ENCODE measurements around the gene FOXN4. TPM values are rescaled to one million over a fixed set of nuclear protein-coding genes. Genes with fewer than 3 reads are reported as not detected.
A peak's percentile ranks its signal among the peaks of the same experiment; 100 is the strongest.

Gene FOXN4
- polyA plus RNA-seq, 4 donors, result 0.03 TPM; not detected in 3

DNA sequence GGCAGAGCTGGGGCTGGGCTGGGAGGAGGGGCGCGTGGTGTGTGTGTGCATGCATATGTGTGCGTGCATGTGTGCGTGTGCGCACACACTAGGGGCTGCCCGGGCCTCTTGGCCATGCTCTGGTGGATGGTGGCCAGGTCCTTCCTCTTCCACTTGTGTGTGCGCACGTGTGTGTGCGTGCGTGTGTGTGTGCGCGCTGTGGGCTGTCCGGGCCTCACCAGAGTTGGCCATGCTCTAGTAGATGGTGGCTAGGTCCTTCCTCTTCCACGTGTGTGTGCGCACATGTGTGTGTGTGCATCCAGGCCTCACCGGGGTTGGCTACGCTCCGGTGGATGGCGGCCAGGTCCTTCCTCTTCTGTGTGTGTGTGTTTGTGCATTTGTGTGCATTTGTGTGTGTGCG lies 24.7 kb downstream of the FOXN4 start:
- no peak for FAIRE-seq
- Histone ChIP-seq H3K4me3 (ENCODE audit: low read depth in 1 of 3, low read length in 3 of 3) (no peak overlapping the region), H3K4me1 (ENCODE audit: control insufficient read depth in 3 of 3, insufficient read depth in 2 of 3, low read depth in 1 of 3, low read length in 2 of 3) (no peaks in the 10 kb centered on the region), H3K36me3 (ENCODE audit: control insufficient read depth in 3 of 3, insufficient read depth in 2 of 3, low read depth in 1 of 3, low read length in 3 of 3) (no peaks in the 10 kb centered on the region), H3K9me3 (ENCODE audit: control insufficient read depth in 2 of 2, insufficient read depth in 1 of 2, low read depth in 1 of 2, low read length in 1 of 2) (no peaks in the 10 kb centered on the region), H3K27ac (ENCODE audit: low read depth in 1 of 3, low read length in 2 of 3) (no peak overlapping the region), H3K27me3 (ENCODE audit: control insufficient read depth in 3 of 3, insufficient read depth in 3 of 3, low read length in 3 of 3) (no peaks in the 10 kb centered on the region)
- DNase-seq, result no peak
- WGBS, 3 donors, result 91 to 94% (median 92%) methylated on average over 14 to 20 of the region's 20 CpGs

GRCh38 chr12:109281452-109281851 lies 27.6 kb downstream of the FOXN4 start:
- Histone ChIP-seq H3K27me3 (ENCODE audit: control insufficient read depth in 3 of 3, insufficient read depth in 3 of 3, low read length in 3 of 3) (no peaks in the 10 kb centered on the region), H3K27ac (ENCODE audit: low read depth in 1 of 3, low read length in 2 of 3) (no peak overlapping the region), H3K4me3 (ENCODE audit: low read depth in 1 of 3, low read length in 3 of 3) (no peak overlapping the region), H3K9me3 (ENCODE audit: control insufficient read depth in 2 of 2, insufficient read depth in 1 of 2, low read depth in 1 of 2, low read length in 1 of 2) (no peaks in the 10 kb centered on the region), H3K36me3 (ENCODE audit: control insufficient read depth in 3 of 3, insufficient read depth in 2 of 3, low read depth in 1 of 3, low read length in 3 of 3) (no peaks in the 10 kb centered on the region), H3K4me1 (ENCODE audit: control insufficient read depth in 3 of 3, insufficient read depth in 2 of 3, low read depth in 1 of 3, low read length in 2 of 3) (no peaks in the 10 kb centered on the region)
- 80 to 90% (median 83%) methylated on average over 13 to 17 of the region's 17 CpGs for WGBS, 3 donors
- DNase-seq (no peak), FAIRE-seq (no peak)

DNA sequence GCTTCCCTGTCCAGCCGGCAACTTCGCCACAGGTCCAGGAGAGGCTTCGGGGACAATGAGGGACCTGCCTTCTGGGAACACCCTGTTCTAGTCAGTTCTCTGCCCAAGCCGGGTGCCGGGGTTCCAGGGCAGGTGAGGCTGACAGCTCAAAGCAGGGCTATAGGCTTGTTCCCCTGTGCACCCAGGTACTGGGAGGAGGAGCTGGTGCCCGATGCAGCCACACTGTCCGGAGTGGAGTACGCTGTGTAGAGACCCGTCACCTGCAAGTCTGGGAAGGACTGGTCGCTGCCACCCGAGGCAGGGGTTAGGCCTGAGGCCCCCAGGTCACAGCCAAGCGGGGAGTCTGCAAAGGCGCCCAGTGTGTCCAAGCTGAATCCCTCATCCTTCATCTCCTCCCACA lies 29.6 kb downstream of the FOXN4 start:
- WGBS, 3 donors, result 93 to 96% (median 93%) methylated on average over 12 to 13 of the region's 13 CpGs
- no peaks in the 10 kb centered on the region for H3K27me3 ChIP-seq (ENCODE audit: control insufficient read depth in 3 of 3, insufficient read depth in 3 of 3, low read length in 3 of 3)
- DNase-seq (no peak), FAIRE-seq (no peak)
- H3K27ac ChIP-seq (ENCODE audit: low read depth in 1 of 3, low read length in 2 of 3), result no peak overlapping the region
- no peaks in the 10 kb centered on the region for H3K4me1 ChIP-seq (ENCODE audit: control insufficient read depth in 3 of 3, insufficient read depth in 2 of 3, low read depth in 1 of 3, low read length in 2 of 3)
- H3K36me3 ChIP-seq (ENCODE audit: control insufficient read depth in 3 of 3, insufficient read depth in 2 of 3, low read depth in 1 of 3, low read length in 3 of 3), result no peaks in the 10 kb centered on the region
- H3K9me3 ChIP-seq (ENCODE audit: control insufficient read depth in 2 of 2, insufficient read depth in 1 of 2, low read depth in 1 of 2, low read length in 1 of 2), result no peaks in the 10 kb centered on the region
- no peak overlapping the region for H3K4me3 ChIP-seq (ENCODE audit: low read depth in 1 of 3, low read length in 3 of 3)

DNA sequence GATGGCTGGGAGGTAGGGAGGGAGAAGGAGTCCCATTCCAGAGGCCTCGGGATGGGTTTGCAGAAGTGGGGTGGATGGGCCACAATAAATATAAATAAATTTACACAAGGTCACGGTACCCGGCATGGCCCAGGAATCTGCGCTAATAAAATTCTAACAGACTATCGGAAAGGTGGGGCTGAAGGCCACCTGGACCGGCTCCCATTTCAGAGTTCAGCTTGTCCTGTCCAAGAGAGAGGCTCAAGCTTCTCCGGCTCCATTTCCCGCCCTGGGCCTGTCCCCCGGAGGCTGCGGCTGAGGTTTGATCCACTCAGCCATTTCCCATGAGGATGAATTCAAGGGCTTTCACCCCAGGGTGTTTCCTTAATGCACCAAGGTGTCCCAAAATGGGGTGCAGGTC lies 30.2 kb downstream of the FOXN4 start:
- WGBS, 3 donors, result 47 to 74% (median 61%) methylated on average over 10 of the region's 10 CpGs

GRCh38 chr12:109277899-109278762 lies 31.0 kb downstream of the FOXN4 start:
- Histone ChIP-seq H3K9me3 (ENCODE audit: control insufficient read depth in 2 of 2, insufficient read depth in 1 of 2, low read depth in 1 of 2, low read length in 1 of 2) (no peaks in the 10 kb centered on the region), H3K27ac (ENCODE audit: low read depth in 1 of 3, low read length in 2 of 3) (no peak overlapping the region), H3K4me1 (ENCODE audit: control insufficient read depth in 3 of 3, insufficient read depth in 2 of 3, low read depth in 1 of 3, low read length in 2 of 3) (no peaks in the 10 kb centered on the region), H3K27me3 (ENCODE audit: control insufficient read depth in 3 of 3, insufficient read depth in 3 of 3, low read length in 3 of 3) (peaks cover 0 to 3% (median 0%) of the 10 kb centered on the region in 3 donors), H3K36me3 (ENCODE audit: control insufficient read depth in 3 of 3, insufficient read depth in 2 of 3, low read depth in 1 of 3, low read length in 3 of 3) (no peaks in the 10 kb centered on the region), H3K4me3 (ENCODE audit: low read depth in 1 of 3, low read length in 3 of 3) (no peak overlapping the region)
- DNase-seq (peak in 1 of 2 donors; percentile 24), FAIRE-seq (no peak)
- WGBS, 3 donors, result 41 to 45% (median 41%) methylated on average over 15 of the region's 15 CpGs

More for the DNA sequence above, 30.2 kb downstream of the FOXN4 start:
- DNase-seq (no peak), FAIRE-seq (no peak)
- Histone ChIP-seq H3K4me3 (ENCODE audit: low read depth in 1 of 3, low read length in 3 of 3) (no peak overlapping the region), H3K27ac (ENCODE audit: low read depth in 1 of 3, low read length in 2 of 3) (no peak overlapping the region), H3K27me3 (ENCODE audit: control insufficient read depth in 3 of 3, insufficient read depth in 3 of 3, low read length in 3 of 3) (no peaks in the 10 kb centered on the region), H3K4me1 (ENCODE audit: control insufficient read depth in 3 of 3, insufficient read depth in 2 of 3, low read depth in 1 of 3, low read length in 2 of 3) (no peaks in the 10 kb centered on the region), H3K36me3 (ENCODE audit: control insufficient read depth in 3 of 3, insufficient read depth in 2 of 3, low read depth in 1 of 3, low read length in 3 of 3) (no peaks in the 10 kb centered on the region), H3K9me3 (ENCODE audit: control insufficient read depth in 2 of 2, insufficient read depth in 1 of 2, low read depth in 1 of 2, low read length in 1 of 2) (no peaks in the 10 kb centered on the region)

DNA sequence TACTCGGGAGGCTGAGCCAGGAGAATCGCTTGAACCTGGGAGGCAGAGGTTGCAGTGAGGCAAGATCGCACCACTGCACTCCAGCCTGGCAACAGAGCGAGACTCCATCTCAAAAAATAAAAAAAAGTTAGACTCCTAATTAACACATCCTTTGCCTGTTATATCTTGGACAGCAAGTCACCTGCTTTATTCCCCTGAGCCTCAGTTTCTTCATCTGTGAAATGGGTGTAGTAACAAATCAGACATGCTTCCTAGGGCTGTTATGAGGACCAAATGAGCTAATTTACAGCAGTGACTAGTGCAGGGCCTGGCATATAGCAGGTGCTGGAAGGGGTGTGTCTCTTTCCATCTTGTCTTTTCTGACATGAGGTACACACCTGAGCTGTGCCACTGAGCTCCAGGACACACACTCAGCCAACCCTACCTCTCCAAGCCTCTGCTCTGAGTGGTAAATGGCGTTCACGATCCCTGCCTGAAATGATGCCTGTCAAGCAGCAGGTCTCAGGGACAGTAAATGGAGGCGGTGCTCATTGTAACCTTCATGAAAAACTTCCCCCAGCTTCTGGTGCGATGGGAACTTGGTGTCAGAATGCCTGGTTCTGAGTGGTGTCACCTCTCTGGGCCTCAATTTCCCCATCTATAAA lies 31.7 kb downstream of the FOXN4 start:
- 86 to 92% (median 90%) methylated on average over 8 of the region's 8 CpGs for WGBS, 3 donors
- H3K27me3 ChIP-seq (ENCODE audit: control insufficient read depth in 3 of 3, insufficient read depth in 3 of 3, low read length in 3 of 3), result peaks cover 0 to 5% (median 0%) of the 10 kb centered on the region in 3 donors
- H3K4me1 ChIP-seq (ENCODE audit: control insufficient read depth in 3 of 3, insufficient read depth in 2 of 3, low read depth in 1 of 3, low read length in 2 of 3), result no peaks in the 10 kb centered on the region
- H3K9me3 ChIP-seq (ENCODE audit: control insufficient read depth in 2 of 2, insufficient read depth in 1 of 2, low read depth in 1 of 2, low read length in 1 of 2), result no peaks in the 10 kb centered on the region
- DNase-seq (no peak), FAIRE-seq (no peak)
- H3K27ac ChIP-seq (ENCODE audit: low read depth in 1 of 3, low read length in 2 of 3), result no peak overlapping the region
- H3K36me3 ChIP-seq (ENCODE audit: control insufficient read depth in 3 of 3, insufficient read depth in 2 of 3, low read depth in 1 of 3, low read length in 3 of 3), result no peaks in the 10 kb centered on the region
- H3K4me3 ChIP-seq (ENCODE audit: low read depth in 1 of 3, low read length in 3 of 3), result no peak overlapping the region

GRCh38 chr12:109276160-109276559 lies 32.9 kb downstream of the FOXN4 start:
- DNase-seq, result no peak
- no peak overlapping the region for H3K27ac ChIP-seq (ENCODE audit: low read depth in 1 of 3, low read length in 2 of 3)
- WGBS, 3 donors, result 88 to 93% (median 92%) methylated on average over 5 of the region's 5 CpGs
- no peaks in the 10 kb centered on the region for H3K4me1 ChIP-seq (ENCODE audit: control insufficient read depth in 3 of 3, insufficient read depth in 2 of 3, low read depth in 1 of 3, low read length in 2 of 3)
- no peaks in the 10 kb centered on the region for H3K9me3 ChIP-seq (ENCODE audit: control insufficient read depth in 2 of 2, insufficient read depth in 1 of 2, low read depth in 1 of 2, low read length in 1 of 2)
- H3K4me3 ChIP-seq (ENCODE audit: low read depth in 1 of 3, low read length in 3 of 3), result no peak overlapping the region
- H3K27me3 ChIP-seq (ENCODE audit: control insufficient read depth in 3 of 3, insufficient read depth in 3 of 3, low read length in 3 of 3), result peaks cover 0 to 5% (median 0%) of the 10 kb centered on the region in 3 donors
- no peak for FAIRE-seq
- H3K36me3 ChIP-seq (ENCODE audit: control insufficient read depth in 3 of 3, insufficient read depth in 2 of 3, low read depth in 1 of 3, low read length in 3 of 3), result no peaks in the 10 kb centered on the region

GRCh38 chr12:109275173-109275572 lies 33.9 kb downstream of the FOXN4 start:
- Histone ChIP-seq H3K9me3 (ENCODE audit: control insufficient read depth in 2 of 2, insufficient read depth in 1 of 2, low read depth in 1 of 2, low read length in 1 of 2) (peaks cover 0 to 9% of the 10 kb centered on the region in 2 donors), H3K4me1 (ENCODE audit: control insufficient read depth in 3 of 3, insufficient read depth in 2 of 3, low read depth in 1 of 3, low read length in 2 of 3) (no peaks in the 10 kb centered on the region), H3K27me3 (ENCODE audit: control insufficient read depth in 3 of 3, insufficient read depth in 3 of 3, low read length in 3 of 3) (peaks cover 0 to 5% (median 0%) of the 10 kb centered on the region in 3 donors), H3K27ac (ENCODE audit: low read depth in 1 of 3, low read length in 2 of 3) (no peak overlapping the region), H3K4me3 (ENCODE audit: low read depth in 1 of 3, low read length in 3 of 3) (no peak overlapping the region), H3K36me3 (ENCODE audit: control insufficient read depth in 3 of 3, insufficient read depth in 2 of 3, low read depth in 1 of 3, low read length in 3 of 3) (no peaks in the 10 kb centered on the region)
- DNase-seq (no peak), FAIRE-seq (no peak)
- WGBS, 3 donors, result 62 to 71% (median 71%) methylated on average over 4 of the region's 4 CpGs
